Raji (cell line): ENCODE data around the gene FAM181A.

Experiments
- POLR2A ChIP-seq: IDR thresholded peaks from 2 replicates; pipeline ENCODE4 v1.6.1; 2011; ENCODE audit warnings: low read depth, low read length, control low read depth; ENCODE audit not compliant: insufficient read depth

The FAM181A gene

GRCh38 chr14:93915800-93916199 lies 11.3 kb upstream of the FAM181A start:
- TF ChIP-seq POLR2A = no peak

GRCh38 chr14:93916498-93916897 lies 10.6 kb upstream of the FAM181A start:
- TF ChIP-seq POLR2A = no peak

- no peak for TF ChIP-seq POLR2A
Measured at GRCh38 chr14:93917141-93917540, 10.0 kb upstream of the FAM181A start.

- TF ChIP-seq POLR2A = no peak
Measured at GRCh38 chr14:93921001-93921806, 5.9 kb upstream of the FAM181A start.

GRCh38 chr14:93923626-93924025 lies 3.5 kb upstream of the FAM181A start:
- no peak for TF ChIP-seq POLR2A

GRCh38 chr14:93924592-93925355 lies 2.4 kb upstream of the FAM181A start:
- TF ChIP-seq POLR2A = no peak

GRCh38 chr14:93925374-93925895 lies 1.7 kb upstream of the FAM181A start:
- no peak for TF ChIP-seq POLR2A

GRCh38 chr14:93926245-93926872 lies 785 bp upstream of the FAM181A start:
- no peak for TF ChIP-seq POLR2A

GRCh38 chr14:93927800-93928145 lies 629 bp downstream of the FAM181A start:
- no peak for TF ChIP-seq POLR2A

GRCh38 chr14:93928184-93929047 lies 1.3 kb downstream of the FAM181A start:
- no peak for TF ChIP-seq POLR2A

GRCh38 chr14:93929048-93929535 lies 1.9 kb downstream of the FAM181A start:
- no peak for TF ChIP-seq POLR2A

GRCh38 chr14:93929657-93930056 lies 2.5 kb downstream of the FAM181A start:
- no peak for TF ChIP-seq POLR2A

- no peak for TF ChIP-seq POLR2A
Measured at GRCh38 chr14:93930296-93930988, 3.3 kb downstream of the FAM181A start.

- no peak for TF ChIP-seq POLR2A
Measured at GRCh38 chr14:93930989-93931307, 3.8 kb downstream of the FAM181A start.
